Bone marrow (tissue), 2 donors: Measurements from ENCODE around the gene LMNB1.
"Not testable (repeated sequence)": the region's sequence is repeated elsewhere in the genome, so short reads cannot be mapped to it uniquely, and the experiment has no call there.

Experiments
- DNase-seq, 2 donors: peaks; one replicate each; lab custom pipeline; 2025; lab: John Stamatoyannopoulos, UW

Gene LMNB1

GRCh38 chr5:126778675-126779403 is 1.9 kb downstream of the LMNB1 start:
- no peak for DNase-seq

- peak in 1 of 2 donors; percentile 56 for DNase-seq
Measured at GRCh38 chr5:126780165-126780827, 3.4 kb downstream of the LMNB1 start.

- DNase-seq: not testable (repeated sequence)
Measured at GRCh38 chr5:126788409-126788808, 11.5 kb downstream of the LMNB1 start.

GRCh38 chr5:126793097-126793496 is 16.2 kb downstream of the LMNB1 start:
- no peak for DNase-seq

GRCh38 chr5:126793648-126794047 is 16.7 kb downstream of the LMNB1 start:
- not testable (repeated sequence) for DNase-seq

DNA sequence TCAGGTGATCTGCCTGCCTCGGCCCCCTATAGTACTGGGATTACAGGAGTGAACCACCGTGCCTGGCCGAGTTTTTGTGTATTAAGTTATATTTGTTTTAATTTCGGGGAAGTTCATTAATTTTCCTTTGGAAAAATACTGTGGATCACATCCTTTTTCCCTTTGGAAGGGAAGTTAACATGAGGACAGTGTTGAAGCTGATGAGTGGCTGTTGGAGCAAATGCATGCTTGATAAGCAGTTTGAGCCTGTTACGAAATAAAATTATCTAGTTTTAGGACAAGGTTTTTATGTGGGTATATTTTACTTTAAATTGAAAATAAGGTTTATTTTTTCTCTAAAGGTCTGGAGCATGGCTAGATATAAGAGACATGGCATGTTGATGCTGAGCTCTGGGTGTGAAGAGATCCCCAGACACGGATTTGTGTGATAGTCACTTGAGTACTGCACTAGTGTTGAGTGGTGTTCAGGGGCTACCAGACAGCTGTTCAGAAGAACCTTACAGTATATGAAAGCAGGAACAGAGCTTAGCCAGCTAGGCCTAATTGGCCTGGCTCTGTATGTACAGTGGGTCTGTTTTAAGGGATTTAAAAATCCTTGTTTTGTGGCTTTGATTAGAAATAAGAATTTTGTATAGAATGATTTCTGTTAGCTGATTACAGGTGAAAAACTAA is 17.4 kb downstream of the LMNB1 start:
- DNase-seq: no peak

GRCh38 chr5:126799780-126800179 is 22.8 kb downstream of the LMNB1 start:
- no peak for DNase-seq

- no peak for DNase-seq
Measured at GRCh38 chr5:126801174-126801991, 24.4 kb downstream of the LMNB1 start.

GRCh38 chr5:126801992-126802294 is 25.0 kb downstream of the LMNB1 start:
- no peak for DNase-seq

GRCh38 chr5:126805063-126805462 is 28.1 kb downstream of the LMNB1 start:
- no peak for DNase-seq

- DNase-seq: peak in 1 of 2 donors; percentile 60
Measured at GRCh38 chr5:126808521-126808988, 31.6 kb downstream of the LMNB1 start.

DNA sequence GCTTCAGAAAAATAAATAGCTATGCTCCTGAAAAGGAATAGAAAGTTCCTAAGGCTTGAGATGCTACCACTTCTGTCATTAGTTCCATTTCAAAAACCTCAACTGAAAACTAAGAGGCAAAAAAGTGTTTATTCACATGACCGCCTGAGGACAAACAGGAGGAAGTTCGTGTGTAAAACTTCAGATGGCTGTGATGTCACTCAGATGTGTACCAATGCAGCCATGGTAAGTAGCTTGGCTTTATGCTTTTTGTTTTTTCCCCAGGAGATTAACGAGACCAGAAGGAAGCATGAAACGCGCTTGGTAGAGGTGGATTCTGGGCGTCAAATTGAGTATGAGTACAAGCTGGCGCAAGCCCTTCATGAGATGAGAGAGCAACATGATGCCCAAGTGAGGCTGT is 33.0 kb downstream of the LMNB1 start:
- no peak for DNase-seq

- DNase-seq: no peak
Measured at GRCh38 chr5:126810596-126811380, 33.9 kb downstream of the LMNB1 start.

- DNase-seq: peak; percentile 19 to 74
Measured at GRCh38 chr5:126811515-126812198, 34.7 kb downstream of the LMNB1 start.

- no peak for DNase-seq
Measured at GRCh38 chr5:126812199-126812570, 35.2 kb downstream of the LMNB1 start.

DNA sequence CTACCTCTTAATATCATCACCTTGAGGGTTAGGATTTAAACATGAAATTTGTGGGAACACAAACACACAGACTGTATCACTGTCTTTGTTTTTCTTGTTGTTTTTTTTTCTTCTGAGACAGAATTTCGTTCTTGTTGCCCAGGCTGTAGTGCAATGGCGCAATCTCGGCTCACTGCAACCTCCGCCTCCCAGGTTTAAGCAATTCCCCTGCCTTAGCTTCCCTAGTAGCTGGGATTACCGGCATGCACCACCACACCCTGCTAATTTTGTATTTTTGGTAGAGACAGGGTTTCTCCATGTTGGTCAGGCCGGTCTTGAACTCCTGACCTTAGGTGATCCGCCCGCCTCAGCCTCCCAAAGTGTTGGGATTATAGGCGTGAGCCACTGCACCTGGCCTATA is 36.9 kb downstream of the LMNB1 start:
- DNase-seq: not testable (repeated sequence)

DNA sequence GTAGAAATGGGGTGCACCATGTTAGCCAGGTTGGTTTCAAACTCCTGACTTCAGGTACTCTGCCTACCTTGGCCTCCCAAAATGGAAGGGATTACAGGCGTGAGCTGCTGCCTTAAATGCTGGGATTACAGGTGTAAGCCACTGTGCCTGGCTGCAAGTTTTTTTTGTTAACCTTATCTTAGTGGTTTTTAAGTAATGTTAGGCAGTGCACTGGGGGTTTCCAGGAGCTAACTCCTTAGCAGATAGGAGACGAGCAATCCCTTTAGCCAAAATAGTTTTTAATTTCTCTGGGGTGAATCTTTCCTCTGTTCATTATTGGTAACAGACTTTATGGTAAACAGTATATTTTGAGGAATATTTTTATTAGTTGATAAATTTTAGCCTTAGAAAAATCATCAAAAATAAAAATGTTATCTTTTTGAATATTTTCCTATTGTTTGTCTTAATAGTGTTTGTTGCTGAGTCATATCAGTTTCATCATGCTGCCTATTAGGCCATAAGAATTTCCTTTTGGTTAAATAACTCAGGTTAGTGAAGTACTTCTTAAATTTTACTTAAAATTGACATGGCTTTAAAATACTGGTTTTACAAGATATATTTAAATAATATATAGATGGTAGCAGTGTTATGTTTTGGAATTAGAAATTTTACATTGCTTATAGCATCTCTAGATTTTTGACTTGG is 37.9 kb downstream of the LMNB1 start:
- DNase-seq: no peak

DNA sequence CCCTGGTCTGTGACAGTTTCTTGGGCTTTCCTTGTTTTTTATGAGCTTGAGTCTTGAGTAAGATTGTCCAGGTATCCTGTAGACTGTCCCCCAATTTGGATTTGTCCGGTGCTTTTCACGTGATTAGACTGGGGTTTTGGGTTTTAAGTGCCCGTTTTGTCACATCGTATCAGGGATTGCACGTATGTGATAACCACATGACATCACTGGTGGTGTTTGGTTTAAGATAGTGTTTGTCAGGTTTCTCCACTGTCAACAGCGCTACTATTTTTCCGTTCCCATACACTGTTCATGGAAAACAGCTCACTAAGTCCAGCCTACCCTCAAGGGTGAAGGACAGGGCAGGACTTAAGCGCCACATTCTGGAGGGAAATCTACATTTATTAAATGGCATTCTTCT is 39.7 kb downstream of the LMNB1 start:
- no peak for DNase-seq

DNA sequence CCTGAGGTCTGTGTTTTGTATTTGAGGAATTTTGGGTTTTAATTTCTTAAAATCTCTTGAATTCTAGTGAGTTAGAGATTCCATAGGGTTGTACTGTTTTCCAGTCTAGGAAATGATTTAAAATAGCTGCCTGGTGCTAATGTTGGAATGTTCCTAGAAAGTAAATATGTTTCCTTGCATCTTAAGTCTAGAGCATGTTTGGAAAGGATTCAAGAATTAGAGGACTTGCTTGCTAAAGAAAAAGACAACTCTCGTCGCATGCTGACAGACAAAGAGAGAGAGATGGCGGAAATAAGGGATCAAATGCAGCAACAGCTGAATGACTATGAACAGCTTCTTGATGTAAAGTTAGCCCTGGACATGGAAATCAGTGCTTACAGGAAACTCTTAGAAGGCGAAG is 41.8 kb downstream of the LMNB1 start:
- no peak for DNase-seq

DNA sequence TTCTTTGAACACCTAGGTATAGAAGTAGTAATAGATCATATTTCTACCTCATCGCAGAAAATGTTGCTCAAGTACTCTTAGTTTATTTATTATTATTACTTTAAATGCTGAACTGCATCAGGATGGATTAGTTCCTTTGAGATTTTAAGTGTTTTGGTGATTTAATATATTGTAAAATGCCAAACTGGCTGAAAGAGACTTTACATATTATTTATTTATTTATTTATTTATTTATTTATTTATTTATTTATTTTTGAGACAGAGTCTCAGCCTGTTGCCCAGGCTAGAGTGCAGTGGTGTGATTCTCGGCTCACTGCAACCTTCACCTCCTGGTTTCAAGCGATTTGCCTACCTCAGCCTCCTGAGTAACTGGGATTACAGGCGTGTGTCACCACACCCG is 42.3 kb downstream of the LMNB1 start:
- no peak for DNase-seq
